T-helper 2 cell treated with Interferon-gamma antibody and Interleukin-4, amounts not matched to agents 5 μg/mL and 100 μg/mL, for 36 hours (primary cell): Measurements from ENCODE around the gene ITSN2.

Source experiments
- DNase-seq: peaks from one replicate; pipeline ENCODE4 v3.0.0; 2021; ENCODE audit warnings: low spot score
- H3K27ac Mint-ChIP-seq: one replicate; pipeline ENCODE4 v1.8.0; 2021; ENCODE audit warnings: mild to moderate bottlenecking, mixed read lengths
- H3K27me3 Mint-ChIP-seq: one replicate; pipeline ENCODE4 v1.8.0; 2021; ENCODE audit warnings: low read depth, mixed read lengths
- H3K36me3 Mint-ChIP-seq: one replicate; pipeline ENCODE4 v1.8.0; 2021; ENCODE audit warnings: low read depth, mixed read lengths
- H3K4me1 Mint-ChIP-seq: one replicate; pipeline ENCODE4 v1.8.0; 2021; ENCODE audit warnings: low read depth, mixed read lengths
- H3K4me3 Mint-ChIP-seq: one replicate; pipeline ENCODE4 v1.8.0; 2022; ENCODE audit warnings: mild to moderate bottlenecking, moderate library complexity, mixed read lengths
- H3K9me3 Mint-ChIP-seq: one replicate; pipeline ENCODE4 v1.8.0; 2021; ENCODE audit warnings: mixed read lengths

The ITSN2 gene

GRCh38 chr2:24336811-24337210, 23.5 kb downstream of the ITSN2 start:
- H3K4me3 Mint-ChIP-seq, result no peak overlapping the region
- H3K27ac Mint-ChIP-seq, result no peak overlapping the region
- H3K9me3 Mint-ChIP-seq, result no peaks in the 10 kb centered on the region
- H3K27me3 Mint-ChIP-seq, result no peaks in the 10 kb centered on the region
- H3K36me3 Mint-ChIP-seq, result peaks cover 1% of the 10 kb centered on the region
- no peak for DNase-seq
- H3K4me1 Mint-ChIP-seq, result peaks cover 8% of the 10 kb centered on the region

DNA sequence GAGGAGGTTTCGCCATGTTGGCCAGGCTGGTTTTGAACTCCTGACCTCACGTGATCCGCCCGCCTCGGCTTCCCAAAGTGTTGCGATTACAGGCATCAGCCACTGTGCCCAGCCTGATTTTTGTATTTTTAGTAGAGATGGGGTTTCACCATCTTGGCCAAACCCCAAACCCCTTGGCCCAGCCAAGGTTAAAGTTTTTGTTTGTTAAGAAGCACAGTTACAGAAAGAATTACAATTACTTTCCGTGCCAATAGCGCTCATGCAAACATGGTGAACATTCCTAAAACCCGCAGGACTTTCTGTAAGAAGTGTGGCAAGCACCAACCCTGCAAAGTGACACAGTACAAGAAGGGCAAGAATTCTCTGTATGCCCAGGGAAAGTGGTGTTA, 26.1 kb downstream of the ITSN2 start:
- Mint-ChIP-seq H3K4me3 (no peak overlapping the region), H3K27ac (no peak overlapping the region), H3K4me1 (peaks cover 5% of the 10 kb centered on the region), H3K9me3 (no peaks in the 10 kb centered on the region), H3K36me3 (peaks cover 1% of the 10 kb centered on the region), H3K27me3 (no peaks in the 10 kb centered on the region)
- DNase-seq, result no peak

DNA sequence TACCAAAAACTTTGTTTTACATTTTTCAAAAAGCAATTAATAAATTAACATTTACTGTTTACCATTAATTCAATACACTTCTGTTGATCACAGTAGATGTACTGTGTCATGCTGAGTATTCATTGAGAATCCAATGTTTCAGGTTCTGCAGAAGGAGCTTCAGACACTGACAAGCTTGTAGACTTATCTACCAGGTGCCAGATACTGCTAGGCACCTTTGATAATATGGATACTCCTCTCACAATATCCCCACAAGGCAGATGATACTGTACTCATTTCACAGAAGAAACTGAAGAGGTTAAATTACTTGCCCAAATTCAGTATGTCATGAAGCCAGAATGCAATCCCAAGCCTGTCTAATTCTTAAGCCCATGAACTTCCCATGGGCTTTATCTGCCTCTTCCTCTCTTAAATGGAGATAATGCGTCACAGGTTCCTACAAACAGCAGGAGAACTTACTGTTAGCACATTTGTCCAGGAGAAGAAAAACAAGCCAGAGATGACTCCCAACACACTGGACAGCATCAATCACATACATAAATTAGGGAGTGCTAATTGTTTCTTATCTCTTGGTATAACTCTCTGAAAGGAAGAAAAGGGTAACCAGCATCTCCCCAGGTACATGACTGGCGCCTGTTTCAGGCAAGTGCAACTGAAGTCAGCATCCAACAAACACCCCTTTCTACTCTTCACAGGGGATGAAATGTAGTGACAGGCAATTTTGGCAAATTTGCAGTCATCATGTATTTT, 27.4 kb downstream of the ITSN2 start:
- H3K9me3 Mint-ChIP-seq, result no peaks in the 10 kb centered on the region
- H3K4me3 Mint-ChIP-seq, result no peak overlapping the region
- no peak for DNase-seq
- H3K36me3 Mint-ChIP-seq, result peaks cover under 1% of the 10 kb centered on the region
- H3K27ac Mint-ChIP-seq, result no peak overlapping the region
- H3K4me1 Mint-ChIP-seq, result peaks cover 4% of the 10 kb centered on the region
- no peaks in the 10 kb centered on the region for H3K27me3 Mint-ChIP-seq

DNA sequence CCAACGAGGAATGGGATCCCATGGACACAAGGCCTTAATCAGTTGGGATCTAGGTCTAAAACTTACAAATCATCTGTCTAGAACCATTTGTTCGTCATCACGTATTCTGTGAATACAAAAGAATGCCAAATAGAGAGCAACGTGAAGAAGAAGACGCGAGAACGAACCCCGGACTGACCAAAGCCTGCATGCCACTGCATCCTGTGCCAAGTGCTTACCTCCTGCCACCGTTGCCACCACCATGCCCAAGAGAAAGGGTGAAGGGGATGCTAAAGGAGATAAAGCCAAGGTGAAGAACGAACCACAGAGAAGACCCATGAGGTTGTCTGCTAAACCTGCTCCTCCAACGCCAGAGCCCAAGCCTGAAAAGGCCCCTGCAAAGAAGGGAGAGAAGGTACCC, 30.2 kb downstream of the ITSN2 start:
- no peak overlapping the region for H3K4me3 Mint-ChIP-seq
- no peak for DNase-seq
- H3K27ac Mint-ChIP-seq, result no peak overlapping the region
- H3K27me3 Mint-ChIP-seq, result no peaks in the 10 kb centered on the region
- H3K36me3 Mint-ChIP-seq, result peaks cover 6% of the 10 kb centered on the region
- no peaks in the 10 kb centered on the region for H3K9me3 Mint-ChIP-seq
- H3K4me1 Mint-ChIP-seq, result peaks cover 4% of the 10 kb centered on the region

- Mint-ChIP-seq H3K27ac (no peak overlapping the region), H3K27me3 (no peaks in the 10 kb centered on the region), H3K4me1 (peaks cover 4% of the 10 kb centered on the region), H3K4me3 (no peak overlapping the region), H3K9me3 (no peaks in the 10 kb centered on the region), H3K36me3 (peaks cover 6% of the 10 kb centered on the region)
- no peak for DNase-seq
These were observed 30.6 kb downstream of the ITSN2 start for GRCh38 chr2:24329700-24330099.

DNA sequence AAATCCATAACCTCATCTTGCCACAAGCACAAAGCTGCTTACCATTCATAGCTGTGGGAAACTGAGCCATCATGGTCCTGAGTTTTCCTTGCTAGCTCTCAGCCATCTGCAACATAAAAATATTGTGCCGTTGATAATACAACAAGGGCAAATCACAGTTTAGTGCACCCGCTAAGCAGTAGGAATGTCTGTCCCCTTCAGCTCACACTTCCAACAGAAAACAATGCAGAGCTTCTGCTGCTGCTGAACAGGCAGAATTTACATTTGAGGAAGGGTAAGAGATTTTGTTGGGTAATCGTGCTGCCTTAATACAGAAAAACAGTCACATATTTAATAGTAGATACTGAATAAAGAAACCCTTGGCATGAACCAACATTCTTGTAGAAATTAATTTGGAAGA, 32.3 kb downstream of the ITSN2 start:
- Mint-ChIP-seq H3K27ac (no peak overlapping the region), H3K4me3 (no peak overlapping the region), H3K9me3 (no peaks in the 10 kb centered on the region), H3K27me3 (no peaks in the 10 kb centered on the region), H3K4me1 (peaks cover 2% of the 10 kb centered on the region), H3K36me3 (peaks cover 8% of the 10 kb centered on the region)
- DNase-seq, result no peak

- DNase-seq, result no peak
These were observed 42.8 kb downstream of the ITSN2 start for GRCh38 chr2:24317491-24317920.

GRCh38 chr2:24315669-24316068, 44.7 kb downstream of the ITSN2 start:
- Mint-ChIP-seq H3K36me3 (peaks cover 7% of the 10 kb centered on the region), H3K27ac (no peak overlapping the region), H3K27me3 (no peaks in the 10 kb centered on the region), H3K4me1 (peaks cover 3% of the 10 kb centered on the region), H3K4me3 (no peak overlapping the region), H3K9me3 (no peaks in the 10 kb centered on the region)
- DNase-seq, result no peak

More at GRCh38 chr2:24317491-24317920, 42.8 kb downstream of the ITSN2 start:
- H3K27me3 Mint-ChIP-seq, result no peaks in the 10 kb centered on the region
- H3K9me3 Mint-ChIP-seq, result no peaks in the 10 kb centered on the region
- no peak overlapping the region for H3K27ac Mint-ChIP-seq
- peaks cover 3% of the 10 kb centered on the region for H3K4me1 Mint-ChIP-seq
- H3K4me3 Mint-ChIP-seq, result no peak overlapping the region
- peaks cover 4% of the 10 kb centered on the region for H3K36me3 Mint-ChIP-seq

- H3K27ac Mint-ChIP-seq, result no peak overlapping the region
- H3K36me3 Mint-ChIP-seq, result peaks cover 18% of the 10 kb centered on the region
- no peak for DNase-seq
- no peaks in the 10 kb centered on the region for H3K27me3 Mint-ChIP-seq
- no peaks in the 10 kb centered on the region for H3K9me3 Mint-ChIP-seq
- peaks cover 3% of the 10 kb centered on the region for H3K4me1 Mint-ChIP-seq
- no peak overlapping the region for H3K4me3 Mint-ChIP-seq
These were observed 46.3 kb downstream of the ITSN2 start for GRCh38 chr2:24313744-24314632.

GRCh38 chr2:24307961-24308360, 52.4 kb downstream of the ITSN2 start:
- H3K4me1 Mint-ChIP-seq, result no peaks in the 10 kb centered on the region
- H3K27ac Mint-ChIP-seq, result no peak overlapping the region
- no peak overlapping the region for H3K4me3 Mint-ChIP-seq
- no peaks in the 10 kb centered on the region for H3K9me3 Mint-ChIP-seq
- DNase-seq, result no peak
- peaks cover 26% of the 10 kb centered on the region for H3K36me3 Mint-ChIP-seq
- H3K27me3 Mint-ChIP-seq, result no peaks in the 10 kb centered on the region

- Mint-ChIP-seq H3K27me3 (no peaks in the 10 kb centered on the region), H3K27ac (no peak overlapping the region), H3K4me3 (no peak overlapping the region), H3K9me3 (no peaks in the 10 kb centered on the region), H3K4me1 (no peaks in the 10 kb centered on the region), H3K36me3 (peaks cover 32% of the 10 kb centered on the region)
- no peak for DNase-seq
These were observed 55.7 kb downstream of the ITSN2 start for GRCh38 chr2:24304631-24305030.

- DNase-seq, result no peak
- Mint-ChIP-seq H3K4me3 (no peak overlapping the region), H3K9me3 (no peaks in the 10 kb centered on the region), H3K27ac (no peak overlapping the region), H3K4me1 (no peaks in the 10 kb centered on the region), H3K27me3 (no peaks in the 10 kb centered on the region), H3K36me3 (peaks cover 34% of the 10 kb centered on the region)
These were observed 56.2 kb downstream of the ITSN2 start for GRCh38 chr2:24304098-24304497.

DNA sequence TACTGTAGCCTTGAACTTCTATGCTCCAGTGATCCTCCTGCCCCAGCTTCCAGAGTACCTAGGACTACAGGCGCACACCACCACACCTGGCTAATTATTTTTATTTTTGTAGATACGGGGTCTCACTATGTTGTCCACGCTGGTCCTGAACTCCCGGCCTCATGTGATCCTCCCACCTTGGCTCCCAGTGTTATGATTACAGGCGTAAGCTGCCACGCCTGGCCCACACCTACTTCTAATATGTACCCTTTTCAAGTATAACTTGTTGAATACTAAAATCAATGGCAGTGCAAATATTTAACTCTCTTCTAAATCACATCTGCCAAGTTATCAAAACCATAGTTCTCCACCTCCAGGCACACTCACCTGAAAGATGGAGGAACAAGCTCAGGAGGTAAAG, 58.7 kb downstream of the ITSN2 start:
- no peaks in the 10 kb centered on the region for H3K4me1 Mint-ChIP-seq

GRCh38 chr2:24297663-24298062, 62.7 kb downstream of the ITSN2 start:
- Mint-ChIP-seq H3K27me3 (no peaks in the 10 kb centered on the region), H3K9me3 (no peaks in the 10 kb centered on the region), H3K36me3 (peaks cover 63% of the 10 kb centered on the region), H3K4me3 (no peak overlapping the region), H3K27ac (no peak overlapping the region), H3K4me1 (no peaks in the 10 kb centered on the region)
- no peak for DNase-seq

More for the DNA sequence above, 58.7 kb downstream of the ITSN2 start:
- H3K9me3 Mint-ChIP-seq, result no peaks in the 10 kb centered on the region
- H3K36me3 Mint-ChIP-seq, result peaks cover 42% of the 10 kb centered on the region
- H3K4me3 Mint-ChIP-seq, result no peak overlapping the region
- H3K27ac Mint-ChIP-seq, result no peak overlapping the region
- no peaks in the 10 kb centered on the region for H3K27me3 Mint-ChIP-seq
- no peak for DNase-seq
